Activated CD4-positive, alpha-beta T cell treated with anti-CD3 and anti-CD28 coated beads, Interleukin-10, Interleukin-2, amounts not matched to agents 100 ng/mL and 50 ng/mL, durations not matched to agents 16 hours and 8 hours (primary cell): ENCODE data around the gene SEC62.
A peak's percentile ranks its signal among the peaks of the same experiment; 100 is the strongest.

Experiments
- DNase-seq: peaks from one replicate; pipeline ENCODE4 v3.0.0-alpha.2; 2020

Gene SEC62

GRCh38 chr3:169966951-169967915 is 626 bp downstream of the SEC62 start:
- DNase-seq = peak; percentile 41

GRCh38 chr3:169968224-169968885 is 1.7 kb downstream of the SEC62 start:
- DNase-seq = no peak

GRCh38 chr3:169969174-169970095 is 2.8 kb downstream of the SEC62 start:
- no peak for DNase-seq

GRCh38 chr3:169970847-169971246 is 4.2 kb downstream of the SEC62 start:
- DNase-seq = no peak

GRCh38 chr3:169971522-169971921 is 4.9 kb downstream of the SEC62 start:
- no peak for DNase-seq

- DNase-seq = no peak
Measured at GRCh38 chr3:169980055-169980454, 13.4 kb downstream of the SEC62 start.

GRCh38 chr3:169984292-169984691 is 17.7 kb downstream of the SEC62 start:
- no peak for DNase-seq

- no peak for DNase-seq
Measured at GRCh38 chr3:169990431-169990830, 23.8 kb downstream of the SEC62 start.

GRCh38 chr3:169992156-169992555 is 25.5 kb downstream of the SEC62 start:
- no peak for DNase-seq

- DNase-seq = no peak
Measured at GRCh38 chr3:169992781-169993180, 26.2 kb downstream of the SEC62 start.

GRCh38 chr3:169993761-169994160 is 27.2 kb downstream of the SEC62 start:
- no peak for DNase-seq

- no peak for DNase-seq
Measured at GRCh38 chr3:169996063-169996462, 29.5 kb downstream of the SEC62 start.

GRCh38 chr3:169998668-169999131 is 32.1 kb downstream of the SEC62 start:
- DNase-seq = peak; percentile 21

GRCh38 chr3:169999433-169999832 is 32.8 kb downstream of the SEC62 start:
- peak; percentile 71 for DNase-seq

GRCh38 chr3:170000051-170000450 is 33.4 kb downstream of the SEC62 start:
- no peak for DNase-seq

- DNase-seq = no peak
Measured at GRCh38 chr3:170002231-170002630, 35.6 kb downstream of the SEC62 start.

GRCh38 chr3:170002879-170003278 is 36.3 kb downstream of the SEC62 start:
- DNase-seq = no peak

GRCh38 chr3:170003881-170004356 is 37.3 kb downstream of the SEC62 start:
- DNase-seq = no peak

GRCh38 chr3:170007031-170007663 is 40.5 kb downstream of the SEC62 start:
- DNase-seq = peak; percentile 72

GRCh38 chr3:170010498-170010897 is 43.9 kb downstream of the SEC62 start:
- DNase-seq = no peak

- no peak for DNase-seq
Measured at GRCh38 chr3:170012683-170013400, 46.2 kb downstream of the SEC62 start.
